ENCODE data around the gene LDB2.

Gene LDB2

GRCh38 chr4:16884673-16885460, 13.6 kb downstream of the LDB2 start:
- no peak for DNase-seq (ENCODE audit: low read depth in 3 of 3, low spot score in 1 of 3)

- no peak for DNase-seq (ENCODE audit: low read depth in 3 of 3, low spot score in 1 of 3)
These were observed 14.6 kb downstream of the LDB2 start for GRCh38 chr4:16883806-16884205.

- no peak for DNase-seq (ENCODE audit: low read depth in 3 of 3, low spot score in 1 of 3)
These were observed 17.1 kb downstream of the LDB2 start for GRCh38 chr4:16881151-16881884.

GRCh38 chr4:16875487-16875886, 23.0 kb downstream of the LDB2 start:
- DNase-seq (ENCODE audit: low read depth in 3 of 3, low spot score in 1 of 3) = no peak

GRCh38 chr4:16869594-16870245, 28.7 kb downstream of the LDB2 start:
- no peak for DNase-seq (ENCODE audit: low read depth in 3 of 3, low spot score in 1 of 3)

GRCh38 chr4:16868674-16869073, 29.8 kb downstream of the LDB2 start:
- DNase-seq (ENCODE audit: low read depth in 3 of 3, low spot score in 1 of 3) = no peak

- no peak for DNase-seq (ENCODE audit: low read depth in 3 of 3, low spot score in 1 of 3)
These were observed 30.6 kb downstream of the LDB2 start for GRCh38 chr4:16867827-16868226.

GRCh38 chr4:16866974-16867373, 31.5 kb downstream of the LDB2 start:
- DNase-seq (ENCODE audit: low read depth in 3 of 3, low spot score in 1 of 3) = no peak

- DNase-seq (ENCODE audit: low read depth in 3 of 3, low spot score in 1 of 3) = no peak
These were observed 32.6 kb downstream of the LDB2 start for GRCh38 chr4:16865897-16866283.

GRCh38 chr4:16865209-16865896, 33.1 kb downstream of the LDB2 start:
- DNase-seq (ENCODE audit: low read depth in 3 of 3, low spot score in 1 of 3) = no peak

- no peak for DNase-seq (ENCODE audit: low read depth in 3 of 3, low spot score in 1 of 3)
These were observed 34.2 kb downstream of the LDB2 start for GRCh38 chr4:16864199-16864598.

- no peak for DNase-seq (ENCODE audit: low read depth in 3 of 3, low spot score in 1 of 3)
These were observed 35.7 kb downstream of the LDB2 start for GRCh38 chr4:16862697-16863096.

GRCh38 chr4:16860516-16860915, 37.9 kb downstream of the LDB2 start:
- DNase-seq (ENCODE audit: low read depth in 3 of 3, low spot score in 1 of 3) = no peak

- DNase-seq (ENCODE audit: low read depth in 3 of 3, low spot score in 1 of 3) = no peak
These were observed 39.4 kb downstream of the LDB2 start for GRCh38 chr4:16859031-16859430.

- DNase-seq (ENCODE audit: low read depth in 3 of 3, low spot score in 1 of 3) = no peak
These were observed 40.1 kb downstream of the LDB2 start for GRCh38 chr4:16858275-16858752.

GRCh38 chr4:16857425-16857824, 41.0 kb downstream of the LDB2 start:
- no peak for DNase-seq (ENCODE audit: low read depth in 3 of 3, low spot score in 1 of 3)

- no peak for DNase-seq (ENCODE audit: low read depth in 3 of 3, low spot score in 1 of 3)
These were observed 44.8 kb downstream of the LDB2 start for GRCh38 chr4:16853640-16854039.

- DNase-seq (ENCODE audit: low read depth in 3 of 3, low spot score in 1 of 3) = no peak
These were observed 45.8 kb downstream of the LDB2 start for GRCh38 chr4:16852644-16853043.

- DNase-seq (ENCODE audit: low read depth in 3 of 3, low spot score in 1 of 3) = no peak
These were observed 46.2 kb downstream of the LDB2 start for GRCh38 chr4:16852228-16852627.

- no peak for DNase-seq (ENCODE audit: low read depth in 3 of 3, low spot score in 1 of 3)
These were observed 51.8 kb downstream of the LDB2 start for GRCh38 chr4:16846540-16847117.

All from stimulated activated CD4-positive, alpha-beta T cell treated with anti-CD3 and anti-CD28 coated beads, TNF-alpha, amount 100 ng/mL, for 1 hour (primary cell).